GM10847 (cell line): ENCODE results near the gene ZNF804A.

Source experiments
- POLR2A ChIP-seq: IDR thresholded peaks from 2 replicates; pipeline ENCODE4 v1.6.1; 2011; ENCODE audit not compliant: insufficient read length; ENCODE audit errors: extremely low read depth

Gene ZNF804A

GRCh38 chr2:184859187-184859586 is 260.9 kb downstream of the ZNF804A start:
- TF ChIP-seq POLR2A, result no peak

GRCh38 chr2:184860744-184861143 is 262.4 kb downstream of the ZNF804A start:
- no peak for TF ChIP-seq POLR2A

GRCh38 chr2:184875212-184875611 is 276.9 kb downstream of the ZNF804A start:
- no peak for TF ChIP-seq POLR2A

- TF ChIP-seq POLR2A, result no peak
These were observed 277.6 kb downstream of the ZNF804A start for GRCh38 chr2:184875911-184876310.

GRCh38 chr2:184877909-184878308 is 279.6 kb downstream of the ZNF804A start:
- no peak for TF ChIP-seq POLR2A

GRCh38 chr2:184879671-184880070 is 281.3 kb downstream of the ZNF804A start:
- no peak for TF ChIP-seq POLR2A

- no peak for TF ChIP-seq POLR2A
These were observed 292.0 kb downstream of the ZNF804A start for GRCh38 chr2:184890311-184890710.

GRCh38 chr2:184904991-184905390 is 306.7 kb downstream of the ZNF804A start:
- TF ChIP-seq POLR2A, result no peak

GRCh38 chr2:184906160-184906559 is 307.8 kb downstream of the ZNF804A start:
- TF ChIP-seq POLR2A, result no peak

- no peak for TF ChIP-seq POLR2A
These were observed 308.4 kb downstream of the ZNF804A start for GRCh38 chr2:184906709-184907108.

GRCh38 chr2:184908966-184909365 is 310.6 kb downstream of the ZNF804A start:
- TF ChIP-seq POLR2A, result no peak

- TF ChIP-seq POLR2A, result no peak
These were observed 322.2 kb downstream of the ZNF804A start for GRCh38 chr2:184920451-184920965.

- no peak for TF ChIP-seq POLR2A
These were observed 323.3 kb downstream of the ZNF804A start for GRCh38 chr2:184921676-184922075.

- TF ChIP-seq POLR2A, result no peak
These were observed 325.4 kb downstream of the ZNF804A start for GRCh38 chr2:184923751-184924150.

- TF ChIP-seq POLR2A, result no peak
These were observed 328.7 kb downstream of the ZNF804A start for GRCh38 chr2:184927040-184927439.

GRCh38 chr2:184936761-184937160 is 338.4 kb downstream of the ZNF804A start:
- no peak for TF ChIP-seq POLR2A

- no peak for TF ChIP-seq POLR2A
These were observed 340.1 kb downstream of the ZNF804A start for GRCh38 chr2:184938221-184938985.
